Endometrium (tissue), 2 donors: ENCODE measurements around the gene ST6GALNAC3.

Source experiments
- FAIRE-seq: peaks from 2 replicates; lab custom pipeline; 2012; peaks lifted over from hg19 to GRCh38; lab: Jason Lieb, UNC
- donor health status: control.
- donor health status: control.

Gene ST6GALNAC3

GRCh38 chr1:76433526-76433925 lies 359.0 kb downstream of the ST6GALNAC3 start:
- FAIRE-seq = no peak

DNA sequence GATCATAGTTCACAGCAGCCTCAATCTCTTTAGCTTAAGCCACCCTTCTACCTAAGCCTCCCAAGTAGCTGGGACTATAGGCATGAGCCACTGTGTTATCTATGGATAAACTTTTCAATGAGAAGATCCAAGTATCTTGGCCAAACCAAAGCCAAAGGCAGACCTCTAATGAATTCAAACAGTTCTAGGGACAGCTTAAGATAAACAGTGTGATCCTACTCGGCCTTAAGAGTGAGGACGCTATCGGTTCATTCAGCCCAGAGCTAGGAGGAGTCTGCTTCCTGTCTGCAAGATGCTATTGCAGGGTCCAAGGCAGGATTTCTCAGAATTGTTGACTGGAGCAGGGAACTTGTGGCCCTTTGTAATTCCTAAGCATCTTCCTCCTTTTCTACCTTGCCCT lies 368.7 kb downstream of the ST6GALNAC3 start:
- no peak for FAIRE-seq

GRCh38 chr1:76444773-76445172 lies 370.2 kb downstream of the ST6GALNAC3 start:
- no peak for FAIRE-seq

GRCh38 chr1:76450229-76450628 lies 375.7 kb downstream of the ST6GALNAC3 start:
- FAIRE-seq = no peak

DNA sequence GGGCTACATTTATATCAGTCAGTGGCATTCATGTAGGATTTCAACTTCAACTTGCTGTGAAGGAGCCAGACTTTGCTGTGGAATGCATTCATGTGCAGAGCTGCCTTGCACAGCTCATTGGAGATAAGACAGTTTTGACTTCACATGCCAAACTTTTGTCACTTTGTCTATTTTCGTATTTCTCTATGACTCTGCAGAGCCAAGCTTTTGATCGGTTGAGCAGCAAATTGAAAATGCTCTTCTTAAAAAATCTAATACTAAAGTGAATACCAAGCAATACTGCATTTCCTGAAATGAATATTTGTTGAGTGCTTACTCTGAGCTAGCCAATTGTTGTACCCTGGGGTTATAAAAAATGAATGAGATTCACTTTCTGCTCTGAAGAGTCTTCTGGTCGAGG lies 388.7 kb downstream of the ST6GALNAC3 start:
- FAIRE-seq = no peak

GRCh38 chr1:76463849-76464248 lies 389.3 kb downstream of the ST6GALNAC3 start:
- no peak for FAIRE-seq

DNA sequence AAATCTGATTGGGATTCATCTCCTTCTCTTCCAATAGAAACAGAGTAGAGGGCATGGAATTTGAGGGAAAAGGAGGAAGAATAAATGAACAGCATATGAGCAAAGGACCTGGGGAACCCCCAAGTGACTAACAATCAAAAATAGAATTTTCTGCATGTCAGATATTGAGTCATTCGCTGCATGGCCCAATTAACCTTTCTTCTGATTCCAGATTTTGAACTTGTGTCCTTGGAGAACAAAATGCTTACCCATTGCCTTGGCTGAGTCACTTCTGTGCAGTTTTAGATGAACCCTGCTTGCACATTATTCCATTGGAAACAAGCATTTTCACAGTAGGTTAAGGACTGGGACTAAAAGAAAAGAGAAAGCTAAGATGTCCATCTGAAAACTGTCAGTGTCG lies 390.5 kb downstream of the ST6GALNAC3 start:
- no peak for FAIRE-seq

- FAIRE-seq = no peak
These were observed 395.6 kb downstream of the ST6GALNAC3 start for GRCh38 chr1:76470166-76470565.

DNA sequence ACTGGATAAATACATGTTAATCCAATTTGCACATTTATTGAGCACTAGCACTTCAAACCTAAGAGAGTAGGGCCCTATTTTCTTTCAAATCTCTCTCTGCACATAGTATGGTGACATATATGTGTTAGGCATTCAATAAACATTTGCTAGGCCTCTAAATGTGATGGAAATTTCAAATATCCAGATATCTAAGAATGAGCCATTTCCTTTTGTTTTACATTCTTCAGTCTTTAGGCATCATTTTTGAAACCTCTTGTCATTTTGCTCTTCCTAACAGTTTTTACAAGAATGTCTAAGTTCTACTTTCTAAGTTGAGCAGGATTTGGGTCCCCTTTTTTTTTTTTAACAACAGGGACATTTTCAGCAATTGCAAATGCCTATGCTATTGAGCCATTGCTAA lies 397.0 kb downstream of the ST6GALNAC3 start:
- no peak for FAIRE-seq

DNA sequence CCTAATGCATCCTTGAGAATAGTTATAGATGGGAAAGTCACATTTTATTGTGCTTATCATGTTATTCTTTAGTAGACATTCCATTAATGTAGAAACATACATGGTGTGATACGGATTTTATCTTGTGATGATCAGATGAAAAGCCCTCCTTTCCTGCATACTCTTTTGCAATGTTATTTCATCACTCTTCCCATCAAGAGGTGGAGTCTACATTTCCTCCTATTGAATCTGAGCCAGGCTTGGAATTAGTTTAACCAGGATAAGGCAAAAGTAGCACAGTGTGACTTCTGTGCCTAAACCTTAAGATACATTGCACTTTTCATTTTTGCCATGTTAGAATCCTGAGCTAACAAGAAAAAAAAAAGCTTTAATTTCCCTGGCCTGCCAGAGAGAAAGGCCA lies 399.0 kb downstream of the ST6GALNAC3 start:
- no peak for FAIRE-seq

- no peak for FAIRE-seq
These were observed 400.4 kb downstream of the ST6GALNAC3 start for GRCh38 chr1:76474922-76475321.

DNA sequence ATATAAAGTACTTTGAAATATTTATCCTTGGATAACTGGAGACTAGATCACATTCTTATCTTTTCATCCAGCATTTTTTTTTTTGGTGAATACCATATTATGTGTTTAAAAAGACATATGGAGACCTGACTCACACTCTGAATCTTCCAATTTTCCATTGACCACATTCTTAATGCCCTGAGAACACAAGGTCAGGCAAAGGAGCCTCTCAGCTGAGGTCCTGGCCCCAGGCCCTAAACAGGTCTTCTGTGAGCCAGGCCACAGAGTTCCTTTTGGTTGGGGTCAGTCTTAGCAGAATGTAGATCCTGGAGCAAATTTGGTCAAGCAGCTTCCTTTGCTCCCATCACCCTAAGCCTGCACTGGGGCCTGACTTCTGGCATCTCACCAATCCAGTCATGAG lies 402.6 kb downstream of the ST6GALNAC3 start:
- FAIRE-seq = no peak

DNA sequence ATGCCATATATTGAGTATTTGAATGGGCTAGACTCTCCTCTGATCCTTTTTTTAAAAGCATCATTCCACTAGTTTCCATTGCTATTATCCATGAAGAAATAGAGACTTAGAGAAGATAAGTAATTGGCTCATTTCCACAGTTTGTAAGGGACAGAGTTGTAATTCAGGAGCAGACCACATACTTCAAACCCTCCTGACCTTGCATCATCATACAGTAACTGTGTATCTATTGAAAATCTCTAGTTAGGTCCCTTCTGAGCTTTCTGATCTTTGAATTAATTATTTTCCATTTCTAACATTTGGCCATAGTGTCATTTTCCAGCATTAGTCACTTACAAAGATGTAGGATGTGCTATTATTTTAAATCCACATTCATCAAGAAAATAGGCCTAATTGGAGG lies 406.3 kb downstream of the ST6GALNAC3 start:
- FAIRE-seq = no peak

DNA sequence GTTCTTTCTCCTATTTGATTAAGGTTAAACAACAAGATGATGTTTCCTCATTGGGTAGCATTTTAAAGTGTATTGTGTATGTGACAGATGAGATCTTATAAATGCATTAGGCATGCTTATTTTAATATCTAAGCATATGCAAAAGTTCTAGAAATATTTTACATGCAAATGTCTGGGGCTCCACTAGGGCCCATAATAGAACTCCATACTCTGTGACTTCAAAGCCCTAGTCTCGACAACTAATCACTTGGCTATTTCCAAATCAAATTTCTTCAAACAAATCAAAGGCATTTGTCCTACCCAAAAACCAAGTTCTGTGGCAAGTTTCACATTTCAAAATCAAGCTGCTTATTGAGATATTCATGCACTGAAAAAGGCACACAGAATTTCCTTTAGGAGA lies 407.1 kb downstream of the ST6GALNAC3 start:
- FAIRE-seq = no peak

GRCh38 chr1:76482272-76482671 lies 407.7 kb downstream of the ST6GALNAC3 start:
- no peak for FAIRE-seq

DNA sequence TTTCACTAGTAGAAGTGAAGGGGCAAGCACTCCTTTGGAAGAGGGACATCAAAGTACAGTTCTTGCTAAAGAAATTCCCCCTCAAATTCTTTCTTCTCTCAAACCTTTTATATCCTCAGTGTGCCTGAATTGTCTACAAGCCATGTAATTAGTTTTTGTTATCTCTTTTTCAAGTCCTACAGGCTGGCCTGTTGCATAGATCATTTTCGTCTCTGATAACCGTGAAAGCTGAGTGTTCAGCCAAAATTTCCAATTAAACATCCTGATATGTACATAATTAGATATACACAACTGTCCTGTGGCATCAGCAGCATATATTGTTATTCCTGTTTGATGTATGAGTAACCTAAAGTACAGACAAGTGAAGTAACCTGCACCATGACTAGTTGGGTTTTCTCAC lies 417.2 kb downstream of the ST6GALNAC3 start:
- FAIRE-seq = no peak

DNA sequence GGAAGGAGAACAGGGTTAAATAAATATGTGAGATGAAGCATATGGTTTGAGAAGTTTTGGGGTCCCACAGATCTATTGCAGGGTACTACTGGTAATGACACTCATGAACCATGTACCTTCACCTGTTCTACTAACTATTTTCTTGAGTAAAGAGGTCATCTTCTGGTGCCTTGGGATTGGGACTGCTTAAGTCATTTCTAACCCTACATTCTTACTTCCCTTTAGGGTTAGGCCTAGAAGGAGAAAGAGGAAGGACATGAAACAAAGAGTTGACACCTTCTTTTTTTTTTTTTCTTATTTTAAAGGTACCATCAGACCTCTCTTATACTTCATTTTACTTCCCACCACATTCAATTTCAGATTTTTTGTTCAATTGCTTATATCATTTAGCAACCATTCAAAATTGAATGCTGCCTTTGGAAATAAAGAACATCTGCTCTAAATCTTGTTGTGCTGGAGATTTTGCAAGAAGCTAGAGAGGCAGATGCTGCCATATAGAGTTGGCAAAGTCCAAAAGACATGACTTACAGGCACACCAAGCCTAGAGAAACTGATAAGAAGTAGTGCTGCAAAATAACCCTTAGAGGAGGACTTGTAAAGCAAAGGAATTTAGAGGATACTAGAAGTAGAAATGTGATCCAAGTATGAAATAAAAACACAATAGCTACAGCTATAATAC lies 418.3 kb downstream of the ST6GALNAC3 start:
- FAIRE-seq = no peak

DNA sequence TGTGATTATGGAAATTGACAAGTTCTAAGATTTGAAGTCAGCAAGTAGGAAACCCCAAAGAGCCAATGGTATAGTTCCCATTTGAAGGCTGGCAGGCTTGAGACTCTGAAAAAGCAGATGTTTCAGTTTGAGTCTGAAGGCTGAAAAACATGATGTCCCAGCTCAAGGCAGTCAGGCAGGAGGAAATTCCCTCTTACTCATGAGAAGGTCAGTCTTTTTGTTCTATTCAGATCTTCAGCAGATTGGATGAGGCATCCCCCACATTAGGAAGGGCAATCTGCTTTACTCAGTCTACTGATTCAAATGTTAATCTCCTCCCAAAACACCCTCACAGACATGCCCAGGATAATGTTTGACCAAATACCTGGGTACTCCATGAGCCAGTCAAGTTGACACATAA lies 420.3 kb downstream of the ST6GALNAC3 start:
- FAIRE-seq = no peak

DNA sequence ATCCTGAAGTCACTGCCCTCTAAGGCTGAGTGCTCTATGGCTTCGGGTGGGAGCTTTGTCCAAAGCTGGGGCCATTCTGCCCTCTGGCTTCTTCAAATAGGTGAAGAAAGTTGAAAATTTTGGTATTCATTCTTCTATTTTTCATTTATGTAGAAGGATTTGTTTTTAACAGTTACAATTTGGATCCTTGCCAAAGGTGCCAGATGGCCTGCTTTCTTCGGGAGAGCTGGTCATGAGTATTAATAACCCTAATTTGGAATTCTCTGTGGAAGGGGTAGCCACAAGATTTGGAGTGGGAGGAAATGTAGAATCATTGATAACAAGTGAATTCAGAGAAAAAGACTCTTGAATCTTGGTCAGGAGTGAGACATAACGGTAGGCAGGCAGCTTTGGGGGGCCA lies 422.3 kb downstream of the ST6GALNAC3 start:
- no peak for FAIRE-seq

GRCh38 chr1:76500116-76500515 lies 425.6 kb downstream of the ST6GALNAC3 start:
- no peak for FAIRE-seq

- no peak for FAIRE-seq
These were observed 426.6 kb downstream of the ST6GALNAC3 start for GRCh38 chr1:76501136-76501535.

DNA sequence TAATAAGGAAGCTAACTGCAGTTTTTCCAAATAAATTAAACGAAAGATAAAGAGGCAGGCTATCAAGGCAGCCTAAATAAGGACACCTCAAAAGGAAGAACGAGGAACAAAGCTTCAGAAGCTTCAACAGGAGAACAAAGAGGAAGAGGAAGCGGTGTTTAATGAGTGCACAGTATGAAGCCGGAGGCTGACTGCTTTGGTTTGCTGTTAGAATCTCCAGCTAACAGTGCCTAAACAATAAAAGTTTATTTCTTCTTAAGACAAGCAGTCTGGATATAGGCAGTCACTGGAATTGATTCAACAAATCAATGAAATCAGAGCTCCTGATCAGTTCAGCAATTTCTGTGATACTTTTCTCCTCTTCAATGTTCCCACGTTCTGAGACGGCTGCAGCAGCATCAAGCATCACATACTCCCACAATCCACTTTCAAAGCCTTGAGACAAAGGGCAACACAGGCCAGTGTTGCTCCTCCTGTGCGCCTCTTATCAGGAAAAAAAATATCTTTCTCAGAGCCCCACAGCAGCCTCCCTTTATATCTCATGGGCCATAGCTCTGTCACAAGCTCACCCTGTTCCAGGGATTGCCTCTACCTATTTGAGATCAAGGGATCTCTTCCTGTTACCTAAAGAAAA lies 427.2 kb downstream of the ST6GALNAC3 start:
- no peak for FAIRE-seq

DNA sequence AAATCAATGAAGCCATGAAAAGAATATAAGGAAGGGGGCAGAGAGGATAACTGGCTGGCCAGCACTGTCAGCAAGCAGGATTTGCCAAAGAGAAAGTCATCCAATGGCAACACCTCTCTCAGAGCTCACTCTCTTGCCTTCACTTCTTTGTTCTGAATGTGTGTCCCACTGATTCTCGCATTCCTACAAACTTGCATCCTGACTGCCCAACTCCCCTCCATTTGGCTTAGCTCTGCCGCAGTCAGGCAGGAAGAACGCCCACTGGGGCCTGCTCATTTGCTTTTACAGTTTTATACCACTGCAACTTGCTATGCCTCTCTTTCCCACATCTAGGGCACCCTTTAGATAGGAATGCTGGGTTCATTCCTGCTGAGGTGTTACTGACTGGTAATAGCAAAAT lies 428.6 kb downstream of the ST6GALNAC3 start:
- FAIRE-seq = no peak

GRCh38 chr1:76503736-76504135 lies 429.2 kb downstream of the ST6GALNAC3 start:
- no peak for FAIRE-seq
